ENCODE data around the gene F2. TPM values are rescaled to one million over a fixed set of nuclear protein-coding genes. Genes with fewer than 3 reads are reported as not detected.

Gene F2
- total and polyA plus RNA-seq, 2 donors (not counting 1 experiment from before 2014, with no cell fraction given) = not detected

- Histone ChIP-seq H3K9me3 (ENCODE audit: control insufficient read depth, insufficient read depth, low read depth, low read length) (no peaks in the 10 kb centered on the region), H3K27me3 (ENCODE audit: control insufficient read depth, insufficient read depth, low read length) (no peaks in the 10 kb centered on the region), H3K9ac (ENCODE audit: insufficient read depth, low read length) (no peak overlapping the region), H3K4me3 (replicated peaks in 1 of 4; ENCODE audit: control extremely low read depth in 1 of 4, insufficient read depth in 1 of 4, low read depth in 3 of 4, low read length in 4 of 4) (no peak overlapping the region), H3K27ac (ENCODE audit: insufficient read depth, low read length) (no peak overlapping the region), H4K20me1 (ENCODE audit: control insufficient read depth, extremely low read depth, insufficient read depth, low read length) (no peaks in the 10 kb centered on the region), H3K4me2 (ENCODE audit: extremely low read depth, insufficient read depth, low read length) (no peak overlapping the region), H3K36me3 (ENCODE audit: control insufficient read depth, insufficient read depth, low read length) (peaks cover 18% of the 10 kb centered on the region), H3K79me2 (ENCODE audit: control insufficient read depth, insufficient read depth, low read length) (no peaks in the 10 kb centered on the region), H3K4me1 (ENCODE audit: control insufficient read depth, extremely low read depth, insufficient read depth, low read length) (no peaks in the 10 kb centered on the region), H2AFZ (ENCODE audit: low read length) (no peak overlapping the region)
- no peak for DNase-seq (ENCODE audit: low read depth in 2 of 2)
- TF ChIP-seq EZH2 (IDR thresholded peaks at IDR 0.05; ENCODE audit: low read length, missing control alignments) = no peak
- no peak for TF ChIP-seq CTCF (conservative IDR thresholded peaks at IDR 0.05 in 1 of 2, IDR thresholded peaks at IDR 0.05 in 1 of 2; ENCODE audit: low read depth in 1 of 2, low read length in 2 of 2)
These were observed 43.2 kb downstream of the F2 start for GRCh38 chr11:46762248-46762647.

GRCh38 chr11:46766656-46767055, 47.6 kb downstream of the F2 start:
- no peak for DNase-seq (ENCODE audit: low read depth in 2 of 2)
- Histone ChIP-seq H3K4me2 (ENCODE audit: extremely low read depth, insufficient read depth, low read length) (no peak overlapping the region), H2AFZ (ENCODE audit: low read length) (no peak overlapping the region), H3K36me3 (ENCODE audit: control insufficient read depth, insufficient read depth, low read length) (peaks cover 12% of the 10 kb centered on the region), H3K27ac (ENCODE audit: insufficient read depth, low read length) (no peak overlapping the region), H3K4me1 (ENCODE audit: control insufficient read depth, extremely low read depth, insufficient read depth, low read length) (no peaks in the 10 kb centered on the region), H4K20me1 (ENCODE audit: control insufficient read depth, extremely low read depth, insufficient read depth, low read length) (no peaks in the 10 kb centered on the region), H3K79me2 (ENCODE audit: control insufficient read depth, insufficient read depth, low read length) (no peaks in the 10 kb centered on the region), H3K9me3 (ENCODE audit: control insufficient read depth, insufficient read depth, low read depth, low read length) (no peaks in the 10 kb centered on the region), H3K27me3 (ENCODE audit: control insufficient read depth, insufficient read depth, low read length) (no peaks in the 10 kb centered on the region), H3K9ac (ENCODE audit: insufficient read depth, low read length) (no peak overlapping the region), H3K4me3 (replicated peaks in 1 of 4; ENCODE audit: control extremely low read depth in 1 of 4, insufficient read depth in 1 of 4, low read depth in 3 of 4, low read length in 4 of 4) (no peak overlapping the region)
- no peak for TF ChIP-seq EZH2 (IDR thresholded peaks at IDR 0.05; ENCODE audit: low read length, missing control alignments)

- H3K9ac ChIP-seq (ENCODE audit: insufficient read depth, low read length) = no peak overlapping the region
- peaks cover 11% of the 10 kb centered on the region for H3K36me3 ChIP-seq (ENCODE audit: control insufficient read depth, insufficient read depth, low read length)
- H3K4me3 ChIP-seq (replicated peaks in 1 of 4; ENCODE audit: control extremely low read depth in 1 of 4, insufficient read depth in 1 of 4, low read depth in 3 of 4, low read length in 4 of 4) = no peak overlapping the region
- no peaks in the 10 kb centered on the region for H3K79me2 ChIP-seq (ENCODE audit: control insufficient read depth, insufficient read depth, low read length)
- H3K4me1 ChIP-seq (ENCODE audit: control insufficient read depth, extremely low read depth, insufficient read depth, low read length) = no peaks in the 10 kb centered on the region
- no peaks in the 10 kb centered on the region for H3K9me3 ChIP-seq (ENCODE audit: control insufficient read depth, insufficient read depth, low read depth, low read length)
- H2AFZ ChIP-seq (ENCODE audit: low read length) = no peak overlapping the region
- H3K4me2 ChIP-seq (ENCODE audit: extremely low read depth, insufficient read depth, low read length) = no peak overlapping the region
- no peak overlapping the region for H3K27ac ChIP-seq (ENCODE audit: insufficient read depth, low read length)
- H3K27me3 ChIP-seq (ENCODE audit: control insufficient read depth, insufficient read depth, low read length) = no peaks in the 10 kb centered on the region
- TF ChIP-seq EZH2 (IDR thresholded peaks at IDR 0.05; ENCODE audit: low read length, missing control alignments) (no peak), CTCF (conservative IDR thresholded peaks at IDR 0.05 in 1 of 2, IDR thresholded peaks at IDR 0.05 in 1 of 2; ENCODE audit: low read depth in 1 of 2, low read length in 2 of 2) (no peak)
- DNase-seq (ENCODE audit: low read depth in 2 of 2) = no peak
- no peaks in the 10 kb centered on the region for H4K20me1 ChIP-seq (ENCODE audit: control insufficient read depth, extremely low read depth, insufficient read depth, low read length)
These were observed 50.7 kb downstream of the F2 start for GRCh38 chr11:46769636-46770221.

Data from fibroblast of lung (primary cell).